Parathyroid adenoma (tissue), 2 donors: ENCODE results near the gene AJM1.

Experiments used
- H2AFZ ChIP-seq: fragments of 300-600 bp; sonication (generic); one replicate; pipeline ENCODE4 v1.7.0; 2017; ENCODE audit warnings: antibody characterized with exemption, mild to moderate bottlenecking
- H3K27ac ChIP-seq: fragments of 300-600 bp; sonication (generic); one replicate; pipeline ENCODE4 v1.7.0; 2017
- H3K27me3 ChIP-seq: fragments of 300-600 bp; sonication (generic); one replicate; pipeline ENCODE4 v1.7.0; 2017; ENCODE audit warnings: low read length; ENCODE audit not compliant: control insufficient read depth, insufficient read depth
- H3K36me3 ChIP-seq: fragments of 300-600 bp; sonication (generic); one replicate; pipeline ENCODE4 v1.7.0; 2017; ENCODE audit warnings: low read length; ENCODE audit not compliant: control insufficient read depth, insufficient read depth
- H3K4me1 ChIP-seq: fragments of 300-600 bp; sonication (generic); one replicate; pipeline ENCODE4 v1.7.0; 2017; ENCODE audit warnings: control low read depth
- H3K4me2 ChIP-seq: fragments of 300-600 bp; sonication (generic); one replicate; pipeline ENCODE4 v1.7.0; 2017; ENCODE audit warnings: low read length
- H3K4me3 ChIP-seq: fragments of 300-600 bp; sonication (generic); one replicate; pipeline ENCODE4 v1.7.0; 2017; ENCODE audit warnings: low read depth, low read length
- H3K79me2 ChIP-seq: fragments of 300-600 bp; sonication (generic); one replicate; pipeline ENCODE4 v1.7.0; 2017; ENCODE audit warnings: control low read depth
- H3K9ac ChIP-seq: fragments of 300-600 bp; sonication (generic); one replicate; pipeline ENCODE4 v1.7.0; 2017; ENCODE audit warnings: mild to moderate bottlenecking
- H3K9me3 ChIP-seq: fragments of 300-600 bp; sonication (generic); one replicate; pipeline ENCODE4 v1.7.0; 2017; ENCODE audit warnings: low read length; ENCODE audit not compliant: control insufficient read depth
- TF ChIP-seq, protein P1 (sequence below): fragments of 300-600 bp; sonication (generic); IDR thresholded peaks from one replicate; pipeline ENCODE4 v1.7.0; 2017; ENCODE audit warnings: antibody characterized with exemption, mild to moderate bottlenecking
- donor health status: primary hyperparathyroidism.

AJM1 gene

DNA sequence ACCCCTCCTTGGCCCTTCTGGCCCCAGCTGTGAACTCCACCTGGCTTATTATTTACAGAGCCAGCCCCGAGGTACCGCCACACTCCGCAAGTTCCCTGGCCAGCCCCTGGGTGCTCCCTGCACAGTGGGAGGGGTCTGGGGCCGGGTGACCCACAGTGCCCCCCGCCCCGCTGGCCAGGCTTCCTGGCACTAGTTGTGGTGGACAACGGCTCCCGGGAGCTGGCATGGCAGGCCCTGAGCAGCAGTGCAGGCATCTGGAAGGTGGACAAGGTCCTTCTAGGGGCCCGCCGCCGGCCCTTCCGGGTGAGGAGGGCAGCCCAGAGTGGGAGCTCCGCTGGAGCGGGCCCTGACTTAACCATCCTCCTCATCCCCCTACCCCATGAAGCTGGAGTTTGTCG, 13.8 kb downstream of the AJM1 start:
- no peaks in the 10 kb centered on the region for H3K4me1 ChIP-seq

GRCh38 chr9:136856541-136857141, 14.4 kb downstream of the AJM1 start:
- Histone ChIP-seq H3K4me2 (no peak overlapping the region), H3K9me3 (no peaks in the 10 kb centered on the region), H3K4me3 (no peak overlapping the region), H3K79me2 (no peaks in the 10 kb centered on the region), H3K36me3 (no peaks in the 10 kb centered on the region), H3K4me1 (no peaks in the 10 kb centered on the region), H3K9ac (no peak overlapping the region), H3K27me3 (no peaks in the 10 kb centered on the region), H2AFZ (no peak overlapping the region), H3K27ac (no peak overlapping the region)
- TF ChIP-seq, protein P1, sequence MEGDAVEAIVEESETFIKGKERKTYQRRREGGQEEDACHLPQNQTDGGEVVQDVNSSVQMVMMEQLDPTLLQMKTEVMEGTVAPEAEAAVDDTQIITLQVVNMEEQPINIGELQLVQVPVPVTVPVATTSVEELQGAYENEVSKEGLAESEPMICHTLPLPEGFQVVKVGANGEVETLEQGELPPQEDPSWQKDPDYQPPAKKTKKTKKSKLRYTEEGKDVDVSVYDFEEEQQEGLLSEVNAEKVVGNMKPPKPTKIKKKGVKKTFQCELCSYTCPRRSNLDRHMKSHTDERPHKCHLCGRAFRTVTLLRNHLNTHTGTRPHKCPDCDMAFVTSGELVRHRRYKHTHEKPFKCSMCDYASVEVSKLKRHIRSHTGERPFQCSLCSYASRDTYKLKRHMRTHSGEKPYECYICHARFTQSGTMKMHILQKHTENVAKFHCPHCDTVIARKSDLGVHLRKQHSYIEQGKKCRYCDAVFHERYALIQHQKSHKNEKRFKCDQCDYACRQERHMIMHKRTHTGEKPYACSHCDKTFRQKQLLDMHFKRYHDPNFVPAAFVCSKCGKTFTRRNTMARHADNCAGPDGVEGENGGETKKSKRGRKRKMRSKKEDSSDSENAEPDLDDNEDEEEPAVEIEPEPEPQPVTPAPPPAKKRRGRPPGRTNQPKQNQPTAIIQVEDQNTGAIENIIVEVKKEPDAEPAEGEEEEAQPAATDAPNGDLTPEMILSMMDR, result no peak

More for the DNA sequence above, 13.8 kb downstream of the AJM1 start:
- Histone ChIP-seq H3K27ac (no peak overlapping the region), H3K9me3 (no peaks in the 10 kb centered on the region), H2AFZ (no peak overlapping the region), H3K36me3 (no peaks in the 10 kb centered on the region), H3K4me3 (no peak overlapping the region), H3K9ac (no peak overlapping the region), H3K27me3 (no peaks in the 10 kb centered on the region), H3K79me2 (no peaks in the 10 kb centered on the region), H3K4me2 (no peak overlapping the region)
- TF ChIP-seq, protein P1, result no peak

DNA sequence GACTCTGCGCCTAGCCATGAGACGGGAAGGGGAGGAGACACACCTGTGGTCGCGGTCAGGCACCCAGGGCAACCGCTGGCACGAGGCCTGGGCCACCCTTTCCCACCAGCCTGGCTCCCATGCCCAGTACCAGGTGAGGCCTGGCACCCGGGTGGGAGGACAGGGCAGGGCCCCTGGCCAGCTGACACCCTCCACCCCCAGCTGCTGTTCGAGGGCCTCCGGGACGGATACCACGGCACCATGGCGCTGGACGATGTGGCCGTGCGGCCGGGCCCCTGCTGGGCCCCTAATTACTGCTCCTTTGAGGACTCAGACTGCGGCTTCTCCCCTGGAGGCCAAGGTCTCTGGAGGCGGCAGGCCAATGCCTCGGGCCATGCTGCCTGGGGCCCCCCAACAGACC, 14.9 kb downstream of the AJM1 start:
- Histone ChIP-seq H3K27ac (no peak overlapping the region), H3K79me2 (no peaks in the 10 kb centered on the region), H3K36me3 (no peaks in the 10 kb centered on the region), H3K9me3 (no peaks in the 10 kb centered on the region), H3K4me3 (no peak overlapping the region), H2AFZ (no peak overlapping the region), H3K4me1 (no peaks in the 10 kb centered on the region), H3K4me2 (no peak overlapping the region), H3K9ac (no peak overlapping the region), H3K27me3 (no peaks in the 10 kb centered on the region)
- TF ChIP-seq, protein P1, result no peak

DNA sequence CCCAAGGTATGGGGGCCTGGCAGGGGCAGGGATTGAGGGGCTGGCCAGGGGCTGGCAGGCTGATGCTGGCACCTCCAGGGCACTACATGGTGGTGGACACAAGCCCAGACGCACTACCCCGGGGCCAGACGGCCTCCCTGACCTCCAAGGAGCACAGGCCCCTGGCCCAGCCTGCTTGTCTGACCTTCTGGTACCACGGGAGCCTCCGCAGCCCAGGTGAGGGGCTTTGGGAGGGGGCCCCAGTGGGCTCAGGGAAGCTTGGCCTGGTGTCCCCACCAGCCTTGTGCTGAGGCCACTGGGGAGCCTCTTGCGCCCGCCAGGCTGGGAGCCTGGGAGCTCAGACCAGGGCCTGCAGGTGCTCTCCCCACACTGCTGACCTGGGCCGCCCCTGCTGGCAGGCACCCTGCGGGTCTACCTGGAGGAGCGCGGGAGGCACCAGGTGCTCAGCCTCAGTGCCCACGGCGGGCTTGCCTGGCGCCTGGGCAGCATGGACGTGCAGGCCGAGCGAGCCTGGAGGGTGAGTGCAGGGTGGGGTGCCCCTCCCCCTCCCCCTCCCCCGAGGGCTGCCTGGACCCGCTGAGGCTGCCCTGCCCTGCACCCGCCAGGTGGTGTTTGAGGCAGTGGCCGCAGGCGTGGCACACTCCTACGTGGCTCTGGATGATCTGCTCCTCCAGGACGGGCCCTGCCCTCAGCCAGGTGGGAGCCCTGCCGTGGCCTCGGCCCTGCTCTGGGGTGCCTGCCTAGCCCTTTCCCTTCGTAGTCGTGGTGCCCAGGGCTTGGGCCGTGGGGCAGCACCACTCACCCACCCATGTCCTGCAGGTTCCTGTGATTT, 15.5 kb downstream of the AJM1 start:
- Histone ChIP-seq H3K4me2 (no peak overlapping the region), H3K9me3 (no peaks in the 10 kb centered on the region), H3K27ac (no peak overlapping the region), H3K79me2 (no peaks in the 10 kb centered on the region), H3K27me3 (no peaks in the 10 kb centered on the region), H2AFZ (no peak overlapping the region), H3K4me3 (no peak overlapping the region), H3K4me1 (no peaks in the 10 kb centered on the region), H3K36me3 (no peaks in the 10 kb centered on the region), H3K9ac (no peak overlapping the region)
- TF ChIP-seq, protein P1, result no peak
